CD4-positive, CD25-positive, alpha-beta regulatory T cell (primary cell): ENCODE measurements around the gene NR4A2. TPM values are rescaled to one million over a fixed set of nuclear protein-coding genes. Genes with fewer than 3 reads are reported as not detected.

ENCODE experiments used
- ATAC-seq, 2 donors: fragments of 150-1000 bp; cut with Tn5 transposase; one replicate each; pipeline ENCODE4 v1.10.0; 2021; ENCODE audit warnings: low read depth in 2 of 2, moderate number of reproducible peaks in 2 of 2, moderate library complexity in 1 of 2
- DNase-seq, 3 donors: peaks; one replicate each; pipeline versions ENCODE4 v3.0.0 to v3.0.0-alpha.2; 2012 to 2022; ENCODE audit warnings: mixed read lengths in 1 of 3
- H3K27ac ChIP-seq: one replicate; pipeline ENCODE4 v1.7.0; 2013; ENCODE audit warnings: mild to moderate bottlenecking, low read length; ENCODE audit not compliant: insufficient read depth, poor library complexity, severe bottlenecking
- H3K27me3 ChIP-seq: one replicate; pipeline ENCODE4 v1.7.0; 2013; ENCODE audit warnings: low read length; ENCODE audit not compliant: control insufficient read depth, insufficient read depth
- H3K36me3 ChIP-seq: one replicate; pipeline ENCODE4 v1.7.0; 2013; ENCODE audit warnings: mild to moderate bottlenecking, low read length, moderate library complexity; ENCODE audit not compliant: control insufficient read depth, insufficient read depth
- H3K4me1 ChIP-seq: 2 replicates; pipeline ENCODE4 v1.7.0; 2013; ENCODE audit warnings: mild to moderate bottlenecking, low read length; ENCODE audit not compliant: insufficient read depth, control insufficient read depth, poor library complexity, severe bottlenecking
- H3K4me3 ChIP-seq: one replicate; pipeline ENCODE4 v1.7.0; 2013; ENCODE audit warnings: low read depth, mild to moderate bottlenecking, low read length, moderate library complexity
- H3K9me3 ChIP-seq, 2 experiments: 1 replicate in 1 of 2; 2 replicates in 1 of 2; pipeline ENCODE4 v1.7.0; 2013; ENCODE audit warnings: low read length in 2 of 2, mild to moderate bottlenecking in 1 of 2, moderate library complexity in 1 of 2; ENCODE audit not compliant: control insufficient read depth in 2 of 2
- H3K27ac Mint-ChIP-seq, 3 donors: one replicate each; pipeline ENCODE4 v1.8.0; 2020 to 2022; ENCODE audit warnings: mild to moderate bottlenecking in 3 of 3, mixed read lengths in 3 of 3, moderate library complexity in 2 of 3
- H3K27me3 Mint-ChIP-seq: one replicate; pipeline ENCODE4 v1.8.0; 2022; ENCODE audit warnings: mild to moderate bottlenecking, mixed read lengths
- H3K36me3 Mint-ChIP-seq: one replicate; pipeline ENCODE4 v1.8.0; 2020; ENCODE audit warnings: mixed read lengths
- H3K4me1 Mint-ChIP-seq, 4 donors: one replicate each; pipeline ENCODE4 v1.8.0; 2020 to 2022; ENCODE audit warnings: mixed read lengths in 4 of 4, mild to moderate bottlenecking in 1 of 4
- H3K4me3 Mint-ChIP-seq, 4 donors: one replicate each; pipeline ENCODE4 v1.8.0; 2020 to 2022; ENCODE audit warnings: mild to moderate bottlenecking in 4 of 4, mixed read lengths in 4 of 4, moderate library complexity in 3 of 4
- H3K9me3 Mint-ChIP-seq, 7 donors: one replicate each; pipeline ENCODE4 v1.8.0; 2020 to 2022; ENCODE audit warnings: mixed read lengths in 7 of 7, mild to moderate bottlenecking in 3 of 7, moderate library complexity in 2 of 7
- polyA plus RNA-seq, 4 donors: library from polyadenylated mRNA; unstranded; fragments of 300-500 nt; fragmentation: Illumina TruSeq; gene quantifications; one replicate each; pipeline ENCODE4 v1.2.3, GENCODE V29; 2021
- total RNA-seq: library from RNA; stranded (reverse); gene quantifications from one replicate; pipeline ENCODE4 v1.2.3, GENCODE V29; 2022

NR4A2 gene
- total and polyA plus RNA-seq, 5 donors from 2014 or later = 11.4 to 398 (median 14.4) TPM

- Mint-ChIP-seq H3K27me3 (peaks cover 4% of the 10 kb centered on the region), H3K27ac (peak overlapping the region in 1 of 3 donors; percentile 35), H3K4me1 (peaks cover 0 to 9% (median under 1%) of the 10 kb centered on the region in 4 donors), H3K36me3 (peaks cover 4% of the 10 kb centered on the region), H3K4me3 (peak overlapping the region in 1 of 4 donors; percentile 32), H3K9me3 (no peaks in the 10 kb centered on the region)
- Histone ChIP-seq H3K9me3 (no peaks in the 10 kb centered on the region), H3K4me1 (no peaks in the 10 kb centered on the region), H3K27ac (no peak overlapping the region), H3K27me3 (no peaks in the 10 kb centered on the region), H3K4me3 (no peak overlapping the region), H3K36me3 (no peaks in the 10 kb centered on the region)
- ATAC-seq = no peak
- no peak for DNase-seq
Measured at GRCh38 chr2:156352911-156353310, 20.4 kb upstream of the NR4A2 start.

GRCh38 chr2:156350374-156351142 lies 18.0 kb upstream of the NR4A2 start:
- no peaks in the 10 kb centered on the region for H3K27me3 Mint-ChIP-seq
- Histone ChIP-seq H3K4me1 (no peaks in the 10 kb centered on the region), H3K9me3 (no peaks in the 10 kb centered on the region), H3K36me3 (no peaks in the 10 kb centered on the region), H3K27me3 (no peaks in the 10 kb centered on the region), H3K4me3 (no peak overlapping the region), H3K27ac (no peak overlapping the region)
- peaks cover 4% of the 10 kb centered on the region for H3K36me3 Mint-ChIP-seq
- H3K4me3 Mint-ChIP-seq = no peak overlapping the region
- DNase-seq (no peak), ATAC-seq (no peak)
- H3K4me1 Mint-ChIP-seq = peaks cover 0 to 5% (median under 1%) of the 10 kb centered on the region in 4 donors
- no peaks in the 10 kb centered on the region for H3K9me3 Mint-ChIP-seq
- H3K27ac Mint-ChIP-seq = no peak overlapping the region

GRCh38 chr2:156349605-156350004 lies 17.1 kb upstream of the NR4A2 start:
- H3K4me3 Mint-ChIP-seq = no peak overlapping the region
- Histone ChIP-seq H3K4me3 (no peak overlapping the region), H3K27ac (no peak overlapping the region), H3K27me3 (no peaks in the 10 kb centered on the region), H3K9me3 (no peaks in the 10 kb centered on the region), H3K36me3 (no peaks in the 10 kb centered on the region), H3K4me1 (no peaks in the 10 kb centered on the region)
- DNase-seq = no peak
- H3K4me1 Mint-ChIP-seq = peaks cover 0 to 7% (median 4%) of the 10 kb centered on the region in 4 donors
- ATAC-seq = no peak
- H3K27me3 Mint-ChIP-seq = no peaks in the 10 kb centered on the region
- peaks cover 4% of the 10 kb centered on the region for H3K36me3 Mint-ChIP-seq
- H3K9me3 Mint-ChIP-seq = no peaks in the 10 kb centered on the region
- H3K27ac Mint-ChIP-seq = no peak overlapping the region

- no peaks in the 10 kb centered on the region for H3K27me3 Mint-ChIP-seq
Measured at GRCh38 chr2:156349161-156349560, 16.6 kb upstream of the NR4A2 start.

GRCh38 chr2:156347431-156347830 lies 14.9 kb upstream of the NR4A2 start:
- Mint-ChIP-seq H3K4me3 (peak overlapping the region in 1 of 4 donors; percentile 18), H3K9me3 (no peaks in the 10 kb centered on the region), H3K36me3 (no peaks in the 10 kb centered on the region), H3K27ac (peak overlapping the region in 1 of 3 donors; percentile 63), H3K27me3 (no peaks in the 10 kb centered on the region), H3K4me1 (peaks cover 6 to 15% (median 13%) of the 10 kb centered on the region in 4 donors)
- Histone ChIP-seq H3K27ac (no peak overlapping the region), H3K9me3 (no peaks in the 10 kb centered on the region), H3K4me1 (peaks cover 15% of the 10 kb centered on the region), H3K4me3 (no peak overlapping the region), H3K36me3 (no peaks in the 10 kb centered on the region), H3K27me3 (no peaks in the 10 kb centered on the region)
- ATAC-seq = no peak
- DNase-seq = no peak

More at GRCh38 chr2:156349161-156349560, 16.6 kb upstream of the NR4A2 start:
- Mint-ChIP-seq H3K36me3 (peaks cover 1% of the 10 kb centered on the region), H3K27ac (no peak overlapping the region), H3K9me3 (no peaks in the 10 kb centered on the region), H3K4me1 (peaks cover 0 to 9% (median 7%) of the 10 kb centered on the region in 4 donors), H3K4me3 (no peak overlapping the region)
- no peaks in the 10 kb centered on the region for H3K9me3 ChIP-seq
- H3K27ac ChIP-seq = no peak overlapping the region
- no peak for DNase-seq
- H3K4me3 ChIP-seq = no peak overlapping the region
- ATAC-seq = no peak
- no peaks in the 10 kb centered on the region for H3K4me1 ChIP-seq
- H3K27me3 ChIP-seq = no peaks in the 10 kb centered on the region
- H3K36me3 ChIP-seq = no peaks in the 10 kb centered on the region

- H3K27ac ChIP-seq = no peak overlapping the region
- Mint-ChIP-seq H3K27ac (peak overlapping the region in 2 of 3 donors; percentile 7 to 34), H3K9me3 (no peaks in the 10 kb centered on the region), H3K4me1 (peaks cover 6 to 15% (median 13%) of the 10 kb centered on the region in 4 donors), H3K27me3 (no peaks in the 10 kb centered on the region), H3K36me3 (no peaks in the 10 kb centered on the region), H3K4me3 (peak overlapping the region in 1 of 4 donors; percentile 9)
- DNase-seq (no peak), ATAC-seq (no peak)
- no peak overlapping the region for H3K4me3 ChIP-seq
- H3K27me3 ChIP-seq = no peaks in the 10 kb centered on the region
- H3K9me3 ChIP-seq = no peaks in the 10 kb centered on the region
- H3K4me1 ChIP-seq = peaks cover 15% of the 10 kb centered on the region
- H3K36me3 ChIP-seq = no peaks in the 10 kb centered on the region
Measured at GRCh38 chr2:156346731-156347130, 14.2 kb upstream of the NR4A2 start.

- Histone ChIP-seq H3K36me3 (no peaks in the 10 kb centered on the region), H3K9me3 (no peaks in the 10 kb centered on the region), H3K27me3 (no peaks in the 10 kb centered on the region), H3K27ac (peak overlapping the region; percentile 3), H3K4me1 (peaks cover 21% of the 10 kb centered on the region), H3K4me3 (no peak overlapping the region)
- no peak for DNase-seq
- H3K27me3 Mint-ChIP-seq = no peaks in the 10 kb centered on the region
- peaks cover 12 to 22% (median 21%) of the 10 kb centered on the region in 4 donors for H3K4me1 Mint-ChIP-seq
- no peak overlapping the region for H3K4me3 Mint-ChIP-seq
- H3K9me3 Mint-ChIP-seq = no peaks in the 10 kb centered on the region
- H3K36me3 Mint-ChIP-seq = no peaks in the 10 kb centered on the region
- H3K27ac Mint-ChIP-seq = peak overlapping the region in 1 of 3 donors; percentile 44
- no peak for ATAC-seq
Measured at GRCh38 chr2:156345582-156345981, 13.1 kb upstream of the NR4A2 start.

- ATAC-seq (no peak), DNase-seq (no peak)
- H3K9me3 Mint-ChIP-seq = no peaks in the 10 kb centered on the region
- Histone ChIP-seq H3K27ac (peak overlapping the region; percentile 100), H3K36me3 (no peaks in the 10 kb centered on the region), H3K9me3 (no peaks in the 10 kb centered on the region), H3K4me3 (no peak overlapping the region), H3K4me1 (peaks cover 29% of the 10 kb centered on the region), H3K27me3 (no peaks in the 10 kb centered on the region)
- H3K4me3 Mint-ChIP-seq = peak overlapping the region in 1 of 4 donors; percentile 64
- peaks cover 22 to 39% (median 35%) of the 10 kb centered on the region in 4 donors for H3K4me1 Mint-ChIP-seq
- H3K36me3 Mint-ChIP-seq = no peaks in the 10 kb centered on the region
- no peaks in the 10 kb centered on the region for H3K27me3 Mint-ChIP-seq
- peak overlapping the region in 2 of 3 donors; percentile 97 to 99 for H3K27ac Mint-ChIP-seq
Measured at GRCh38 chr2:156343940-156344301, 11.4 kb upstream of the NR4A2 start.
